Fibroblast of mammary gland (primary cell): ENCODE data around the gene MYO3B.

Source experiments
- DNase-seq: peaks from one replicate; pipeline ENCODE4 v3.0.0-alpha.2; 2010; ENCODE audit warnings: low read depth
- H3K4me3 ChIP-seq: 2 replicates; pipeline ENCODE4 v1.5.1; 2011; ENCODE audit warnings: low read depth, mild to moderate bottlenecking, low read length, moderate library complexity; ENCODE audit not compliant: control insufficient read depth
- TF ChIP-seq, protein P1 (sequence below): conservative IDR thresholded peaks from 2 replicates; pipeline ENCODE4 v1.5.1; 2011; ENCODE audit warnings: low read depth, low read length, inconsistent platforms; ENCODE audit not compliant: control insufficient read depth, insufficient read depth

Gene MYO3B

DNA sequence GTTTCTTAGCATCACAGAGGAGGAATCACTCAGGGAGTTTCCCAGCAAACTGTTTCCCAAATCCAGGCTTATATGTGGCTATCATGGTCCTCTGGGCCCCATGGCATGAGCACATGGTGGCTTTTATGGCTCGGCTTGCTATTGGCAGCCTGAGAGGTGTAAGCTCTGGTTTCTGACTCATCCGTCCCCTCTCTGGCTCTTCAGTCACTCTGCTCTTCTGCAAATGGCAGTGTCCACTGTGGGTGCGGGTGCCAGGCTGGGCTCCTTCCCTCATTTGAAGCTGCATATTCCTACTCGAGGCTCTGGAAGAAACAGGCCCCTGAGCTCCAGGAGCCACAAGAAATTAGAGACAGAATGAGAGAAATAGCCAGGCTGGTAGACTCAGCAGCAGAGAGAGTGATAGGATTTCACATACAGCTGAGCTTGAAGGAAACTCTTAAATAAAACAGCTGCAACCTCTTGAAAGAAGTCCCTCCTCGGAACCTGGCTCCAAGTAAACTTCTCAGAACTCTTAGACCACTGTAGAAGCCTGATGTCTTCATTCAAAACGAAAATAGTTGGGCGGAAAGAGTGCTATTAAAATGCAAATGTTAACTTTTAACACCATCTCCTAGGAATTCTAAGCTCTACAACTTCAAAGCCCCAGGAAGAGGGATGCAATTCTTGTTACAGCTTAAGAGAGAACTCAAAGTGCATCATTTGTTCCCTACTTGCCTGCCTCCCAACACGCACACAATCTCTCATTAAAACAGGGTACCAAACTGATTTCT lies 324.6 kb downstream of the MYO3B start:
- no peak for DNase-seq
- TF ChIP-seq, protein P1, sequence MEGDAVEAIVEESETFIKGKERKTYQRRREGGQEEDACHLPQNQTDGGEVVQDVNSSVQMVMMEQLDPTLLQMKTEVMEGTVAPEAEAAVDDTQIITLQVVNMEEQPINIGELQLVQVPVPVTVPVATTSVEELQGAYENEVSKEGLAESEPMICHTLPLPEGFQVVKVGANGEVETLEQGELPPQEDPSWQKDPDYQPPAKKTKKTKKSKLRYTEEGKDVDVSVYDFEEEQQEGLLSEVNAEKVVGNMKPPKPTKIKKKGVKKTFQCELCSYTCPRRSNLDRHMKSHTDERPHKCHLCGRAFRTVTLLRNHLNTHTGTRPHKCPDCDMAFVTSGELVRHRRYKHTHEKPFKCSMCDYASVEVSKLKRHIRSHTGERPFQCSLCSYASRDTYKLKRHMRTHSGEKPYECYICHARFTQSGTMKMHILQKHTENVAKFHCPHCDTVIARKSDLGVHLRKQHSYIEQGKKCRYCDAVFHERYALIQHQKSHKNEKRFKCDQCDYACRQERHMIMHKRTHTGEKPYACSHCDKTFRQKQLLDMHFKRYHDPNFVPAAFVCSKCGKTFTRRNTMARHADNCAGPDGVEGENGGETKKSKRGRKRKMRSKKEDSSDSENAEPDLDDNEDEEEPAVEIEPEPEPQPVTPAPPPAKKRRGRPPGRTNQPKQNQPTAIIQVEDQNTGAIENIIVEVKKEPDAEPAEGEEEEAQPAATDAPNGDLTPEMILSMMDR: no peak
- H3K4me3 ChIP-seq: no peak overlapping the region

- DNase-seq: no peak
- no peak overlapping the region for H3K4me3 ChIP-seq
- TF ChIP-seq, protein P1: no peak
Observed at GRCh38 chr2:170503563-170503962, 325.6 kb downstream of the MYO3B start.

DNA sequence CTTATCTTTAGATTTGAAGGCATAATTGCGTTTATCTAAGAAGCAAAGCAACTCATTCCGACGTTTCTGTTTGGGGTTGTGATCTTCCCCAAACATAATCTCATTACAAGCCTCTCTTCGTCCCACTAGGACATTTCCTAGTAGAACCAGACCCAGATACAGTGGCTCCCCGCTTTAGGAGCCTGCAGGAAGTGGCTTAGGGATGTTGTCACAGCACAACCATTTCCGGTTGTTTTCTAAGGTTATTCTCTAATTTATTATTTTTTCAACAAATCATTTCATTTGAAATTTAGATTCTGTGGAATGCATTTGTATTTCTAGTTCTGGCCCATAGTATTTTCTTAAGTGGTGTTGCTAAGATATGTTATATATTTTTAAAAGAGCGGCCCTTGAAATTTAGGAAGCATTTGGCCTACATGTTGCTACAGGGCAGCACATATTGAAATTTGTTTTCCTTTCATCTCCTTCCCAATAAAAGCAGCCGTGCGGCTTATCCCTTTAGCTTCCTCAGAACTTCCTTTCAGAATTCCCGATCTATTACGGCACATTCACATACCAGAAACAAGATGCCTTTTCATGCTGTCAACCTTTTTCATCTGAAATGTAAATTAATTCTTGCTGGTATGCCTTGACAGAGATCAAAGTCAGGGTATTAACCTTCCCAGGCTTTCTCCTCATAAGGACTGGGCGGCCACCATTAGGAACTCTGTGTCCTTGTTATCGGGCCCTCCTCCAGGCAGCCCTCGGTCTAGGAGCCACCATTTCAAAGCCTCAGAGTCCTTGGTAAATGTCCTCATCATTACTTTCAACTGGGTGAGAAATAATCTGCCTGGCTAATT lies 326.2 kb downstream of the MYO3B start:
- TF ChIP-seq, protein P1: no peak
- no peak for DNase-seq
- H3K4me3 ChIP-seq: no peak overlapping the region

DNA sequence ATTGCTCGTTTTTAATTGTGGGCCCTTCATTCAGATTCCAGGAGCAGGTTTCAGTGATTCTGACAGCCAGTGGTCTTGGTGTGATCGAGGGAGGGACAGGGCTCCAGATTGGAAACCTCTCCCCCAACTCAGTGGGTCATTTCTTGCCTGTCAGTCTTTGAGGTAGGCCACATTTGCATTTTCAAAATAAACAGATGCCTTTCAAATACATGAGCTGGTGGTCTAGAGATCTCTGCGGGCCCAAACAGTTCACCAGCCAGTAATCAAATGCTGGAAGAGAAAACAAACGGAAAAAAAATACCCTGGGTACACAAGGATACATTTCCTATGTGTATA lies 326.8 kb downstream of the MYO3B start:
- no peak overlapping the region for H3K4me3 ChIP-seq
- TF ChIP-seq, protein P1: no peak
- no peak for DNase-seq

GRCh38 chr2:170505631-170506275 lies 327.8 kb downstream of the MYO3B start:
- TF ChIP-seq, protein P1: no peak
- no peak overlapping the region for H3K4me3 ChIP-seq
- DNase-seq: peak; percentile 32

DNA sequence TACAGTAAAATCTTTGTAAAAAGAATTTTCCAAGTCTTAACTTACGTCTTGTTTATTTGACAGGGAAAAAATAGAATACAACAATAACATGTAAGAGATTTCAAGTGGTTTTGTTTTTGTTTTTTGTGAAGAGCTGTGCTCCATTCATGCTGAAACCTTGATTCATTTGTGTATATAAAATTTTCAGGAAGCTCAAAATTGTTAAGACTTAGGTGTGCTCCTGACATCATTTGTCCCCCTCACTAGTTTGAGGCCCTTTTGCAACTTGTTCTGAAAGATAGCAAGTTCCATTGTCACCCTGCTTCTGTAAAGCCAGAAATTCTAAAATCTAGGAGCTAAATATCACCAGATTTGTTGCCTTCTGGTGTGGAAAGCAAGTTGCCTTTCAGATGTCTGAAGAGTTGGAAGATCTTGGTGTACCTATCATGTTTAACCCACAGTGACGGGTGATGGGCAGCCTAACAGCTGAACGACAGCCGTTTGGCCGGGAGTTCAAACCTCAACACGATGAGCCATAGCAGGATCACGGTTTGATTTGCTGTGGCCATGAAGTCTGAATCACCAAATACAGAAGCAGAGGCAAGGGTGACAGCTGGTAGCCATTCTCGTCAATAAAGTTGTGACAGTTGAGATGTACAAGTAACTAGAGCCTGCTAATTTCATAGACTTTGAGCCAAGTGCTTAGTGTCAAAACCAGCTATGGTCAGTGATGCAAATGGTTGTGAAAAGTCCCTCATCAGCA lies 331.7 kb downstream of the MYO3B start:
- no peak overlapping the region for H3K4me3 ChIP-seq
- no peak for DNase-seq
- TF ChIP-seq, protein P1: no peak
